Natural killer cell (primary cell): ENCODE results near the gene HOXD1. TPM values are rescaled to one million over a fixed set of nuclear protein-coding genes. Genes with fewer than 3 reads are reported as not detected.

ENCODE experiments used
- ATAC-seq, 3 donors: fragments of 150-1000 bp in 2 of 3; fragments of 200-7000 bp in 1 of 3; cut with Tn5 transposase; 1 replicate in 1 of 3; 2 replicates in 2 of 3; pipeline ENCODE4 v1.10.0; 2021; ENCODE audit warnings: mild to moderate bottlenecking in 2 of 3, moderate library complexity in 2 of 3
- DNase-seq, 2 donors: peaks; one replicate each; pipeline versions ENCODE4 v3.0.0 to v3.0.0-alpha.2; 2013 to 2021; ENCODE audit warnings: mixed read lengths in 1 of 2
- H3K27ac ChIP-seq: one replicate; pipeline ENCODE4 v1.5.1; 2013; ENCODE audit warnings: mild to moderate bottlenecking, low read length
- H3K27me3 ChIP-seq: one replicate; pipeline ENCODE4 v1.6.1; 2013; ENCODE audit warnings: low read length; ENCODE audit not compliant: control insufficient read depth, insufficient read depth
- H3K36me3 ChIP-seq: one replicate; pipeline ENCODE4 v1.6.1; 2013; ENCODE audit warnings: low read length; ENCODE audit not compliant: control insufficient read depth, insufficient read depth
- H3K4me1 ChIP-seq: one replicate; pipeline ENCODE4 v1.6.1; 2013; ENCODE audit warnings: low read length; ENCODE audit not compliant: control insufficient read depth, insufficient read depth
- H3K4me3 ChIP-seq: one replicate; pipeline ENCODE4 v1.5.1; 2013; ENCODE audit warnings: low read length
- H3K9me3 ChIP-seq: one replicate; pipeline ENCODE4 v1.6.1; 2013; ENCODE audit warnings: low read length; ENCODE audit not compliant: control insufficient read depth, insufficient read depth
- H3K27ac Mint-ChIP-seq, 2 donors: one replicate each; pipeline ENCODE4 v1.8.0; 2022; ENCODE audit warnings: mild to moderate bottlenecking in 2 of 2, mixed read lengths in 2 of 2, moderate library complexity in 1 of 2
- H3K27me3 Mint-ChIP-seq, 2 donors: one replicate each; pipeline ENCODE4 v1.8.0; 2022; ENCODE audit warnings: low read depth in 2 of 2, mixed read lengths in 2 of 2
- H3K36me3 Mint-ChIP-seq: one replicate; pipeline ENCODE4 v1.8.0; 2022; ENCODE audit warnings: mixed read lengths
- H3K4me1 Mint-ChIP-seq, 2 donors: one replicate each; pipeline ENCODE4 v1.8.0; 2022; ENCODE audit warnings: mixed read lengths in 2 of 2
- H3K4me3 Mint-ChIP-seq: one replicate; pipeline ENCODE4 v1.8.0; 2022; ENCODE audit warnings: mild to moderate bottlenecking, moderate library complexity, mixed read lengths
- H3K9me3 Mint-ChIP-seq, 2 donors: one replicate each; pipeline ENCODE4 v1.8.0; 2022; ENCODE audit warnings: mixed read lengths in 2 of 2
- WGBS: methylation state at CpG from one replicate; pipeline ENCODE4 v1.1.7; 2013; ENCODE audit warnings: missing lambda C conversion rate; ENCODE audit not compliant: insufficient coverage; 5-methylcytosine and 5-hydroxymethylcytosine counted together
- intact Hi-C: fragments of 100-400 bp; cut with micrococcal nuclease; formaldehyde crosslinking; loops from one replicate; pipeline ENCODE4 v1.14.2; 2022
- total RNA-seq, 4 donors: library from RNA; stranded (reverse); fragments of 120-200 nt in 1 of 4; gene quantifications; one replicate each; pipeline versions ENCODE4 v1.2.3 to v1.2.4, GENCODE V29; 2013 to 2022
- TF ChIP-seq, protein P1 (sequence below): fragments of 200-600 bp; IDR thresholded peaks from one replicate; pipeline ENCODE4 v1.8.0; 2022; ENCODE audit warnings: antibody characterized with exemption

The HOXD1 gene
- total RNA-seq, 3 donors from 2014 or later (not counting 1 experiment from before 2014, with no cell fraction given): 0.12 TPM; not detected in 2

DNA sequence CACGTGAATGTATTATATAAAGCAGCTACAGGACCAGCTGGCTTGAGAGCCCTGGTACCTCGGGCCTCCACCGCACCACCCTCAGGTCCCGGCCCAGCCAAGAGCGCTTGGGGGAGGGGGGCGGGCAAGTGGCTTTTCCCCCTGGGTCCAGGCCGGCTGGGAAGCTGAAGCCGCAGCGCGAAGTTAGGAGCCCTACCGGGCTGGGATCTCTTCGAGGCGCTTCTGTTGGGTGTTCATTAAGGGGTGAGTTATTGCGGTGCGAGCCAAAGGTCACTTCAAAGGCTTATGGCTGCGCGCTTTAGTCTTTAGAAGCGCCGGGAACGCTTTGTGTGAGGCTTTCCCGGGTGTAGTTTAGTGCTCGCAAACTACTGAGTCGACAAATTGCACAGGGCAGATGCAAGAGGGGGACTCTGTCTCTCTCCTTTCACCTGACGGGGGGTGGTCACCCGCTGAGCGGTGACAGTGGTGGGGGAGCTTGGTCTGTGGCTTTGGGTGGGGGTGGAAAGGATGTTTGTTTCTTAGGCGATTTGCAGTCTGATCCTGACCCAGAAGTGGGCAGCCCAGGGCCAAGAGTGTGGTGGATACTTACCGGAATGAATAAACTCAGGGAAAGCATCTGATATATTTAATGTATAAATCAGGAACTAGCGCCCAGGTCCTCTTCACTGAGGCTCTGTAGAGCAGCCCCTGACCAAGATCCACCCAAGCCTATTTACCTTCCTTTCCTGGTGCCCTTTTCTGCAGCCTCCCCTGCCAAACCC is 25.4 kb upstream of the HOXD1 start:
- Mint-ChIP-seq H3K4me1 (peaks cover 0 to 8% of the 10 kb centered on the region in 2 donors), H3K36me3 (peaks cover 14% of the 10 kb centered on the region), H3K27ac (no peak overlapping the region), H3K27me3 (peaks cover 67 to 69% of the 10 kb centered on the region in 2 donors), H3K4me3 (no peak overlapping the region), H3K9me3 (peaks cover 0 to 2% of the 10 kb centered on the region in 2 donors)
- ATAC-seq: no peak
- DNase-seq: no peak
- H3K9me3 ChIP-seq: peaks cover 7% of the 10 kb centered on the region
- no peaks in the 10 kb centered on the region for H3K4me1 ChIP-seq
- H3K36me3 ChIP-seq: no peaks in the 10 kb centered on the region
- intact Hi-C loops: no loop called here
- H3K4me3 ChIP-seq: no peak overlapping the region
- H3K27me3 ChIP-seq: peaks cover 67% of the 10 kb centered on the region
- TF ChIP-seq, protein P1, sequence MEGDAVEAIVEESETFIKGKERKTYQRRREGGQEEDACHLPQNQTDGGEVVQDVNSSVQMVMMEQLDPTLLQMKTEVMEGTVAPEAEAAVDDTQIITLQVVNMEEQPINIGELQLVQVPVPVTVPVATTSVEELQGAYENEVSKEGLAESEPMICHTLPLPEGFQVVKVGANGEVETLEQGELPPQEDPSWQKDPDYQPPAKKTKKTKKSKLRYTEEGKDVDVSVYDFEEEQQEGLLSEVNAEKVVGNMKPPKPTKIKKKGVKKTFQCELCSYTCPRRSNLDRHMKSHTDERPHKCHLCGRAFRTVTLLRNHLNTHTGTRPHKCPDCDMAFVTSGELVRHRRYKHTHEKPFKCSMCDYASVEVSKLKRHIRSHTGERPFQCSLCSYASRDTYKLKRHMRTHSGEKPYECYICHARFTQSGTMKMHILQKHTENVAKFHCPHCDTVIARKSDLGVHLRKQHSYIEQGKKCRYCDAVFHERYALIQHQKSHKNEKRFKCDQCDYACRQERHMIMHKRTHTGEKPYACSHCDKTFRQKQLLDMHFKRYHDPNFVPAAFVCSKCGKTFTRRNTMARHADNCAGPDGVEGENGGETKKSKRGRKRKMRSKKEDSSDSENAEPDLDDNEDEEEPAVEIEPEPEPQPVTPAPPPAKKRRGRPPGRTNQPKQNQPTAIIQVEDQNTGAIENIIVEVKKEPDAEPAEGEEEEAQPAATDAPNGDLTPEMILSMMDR: no peak
- no peak overlapping the region for H3K27ac ChIP-seq
- 8% methylated on average over 29 of the region's 29 CpGs for WGBS

DNA sequence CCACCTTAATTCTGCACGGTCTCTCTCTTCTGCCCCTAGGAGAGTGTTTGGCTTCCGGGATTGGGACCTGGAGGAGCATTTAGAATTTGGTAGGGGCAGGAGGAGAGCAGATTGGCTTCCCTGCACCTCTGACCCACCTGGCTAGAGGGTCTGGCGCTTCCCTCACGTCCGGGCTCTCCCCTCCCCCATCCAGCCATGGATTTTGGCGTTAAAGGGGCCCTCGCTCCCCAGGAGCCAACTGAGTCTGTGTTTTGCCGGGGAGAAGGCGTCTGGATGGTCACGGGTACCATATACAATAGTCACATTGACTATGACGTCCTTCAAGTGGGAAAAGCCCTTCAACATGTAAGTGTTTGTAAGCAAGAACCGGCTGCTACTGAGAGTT is 24.8 kb upstream of the HOXD1 start:
- TF ChIP-seq, protein P1: no peak
- no peaks in the 10 kb centered on the region for H3K36me3 ChIP-seq
- H3K27me3 ChIP-seq: peaks cover 66% of the 10 kb centered on the region
- DNase-seq: no peak
- no peaks in the 10 kb centered on the region for H3K4me1 ChIP-seq
- H3K9me3 ChIP-seq: peaks cover 7% of the 10 kb centered on the region
- H3K27me3 Mint-ChIP-seq: peaks cover 61 to 64% of the 10 kb centered on the region in 2 donors
- H3K4me3 ChIP-seq: no peak overlapping the region
- H3K27ac Mint-ChIP-seq: no peak overlapping the region
- peaks cover 0 to 2% of the 10 kb centered on the region in 2 donors for H3K9me3 Mint-ChIP-seq
- no peak overlapping the region for H3K4me3 Mint-ChIP-seq
- H3K36me3 Mint-ChIP-seq: peaks cover 14% of the 10 kb centered on the region
- intact Hi-C loops: no loop called here
- no peak overlapping the region for H3K27ac ChIP-seq
- 7% methylated on average over 9 of the region's 12 CpGs for WGBS
- H3K4me1 Mint-ChIP-seq: peaks cover 0 to 8% of the 10 kb centered on the region in 2 donors
- no peak for ATAC-seq

DNA sequence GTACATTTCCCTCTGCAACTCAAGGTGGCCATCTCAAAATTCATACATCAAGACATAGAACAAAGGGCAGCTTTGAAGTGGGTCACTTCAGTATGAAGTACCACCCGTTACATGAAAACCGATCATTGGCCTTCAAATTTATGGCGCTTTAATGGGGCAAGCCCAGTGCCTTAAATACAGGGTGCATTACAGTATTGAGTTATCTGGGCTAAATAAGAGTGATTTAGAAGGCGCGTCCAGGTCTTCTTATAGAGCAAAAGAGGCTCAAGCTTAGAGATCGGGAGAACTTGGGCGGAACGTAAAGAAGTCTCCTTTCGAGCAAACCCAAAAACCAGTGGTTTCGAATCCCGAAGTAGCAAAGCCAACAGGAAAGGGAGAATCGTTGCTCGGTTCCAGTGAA is 24.3 kb upstream of the HOXD1 start:
- intact Hi-C loops: no loop called here
- TF ChIP-seq, protein P1: no peak
- Histone ChIP-seq H3K27ac (no peak overlapping the region), H3K4me3 (no peak overlapping the region), H3K4me1 (no peaks in the 10 kb centered on the region), H3K27me3 (peaks cover 68% of the 10 kb centered on the region), H3K36me3 (no peaks in the 10 kb centered on the region), H3K9me3 (peaks cover 7% of the 10 kb centered on the region)
- peaks cover 0 to 2% of the 10 kb centered on the region in 2 donors for H3K9me3 Mint-ChIP-seq
- H3K36me3 Mint-ChIP-seq: peaks cover 14% of the 10 kb centered on the region
- H3K27me3 Mint-ChIP-seq: peaks cover 61 to 64% of the 10 kb centered on the region in 2 donors
- H3K4me1 Mint-ChIP-seq: peaks cover 0 to 8% of the 10 kb centered on the region in 2 donors
- H3K27ac Mint-ChIP-seq: no peak overlapping the region
- ATAC-seq (no peak), DNase-seq (no peak)
- H3K4me3 Mint-ChIP-seq: no peak overlapping the region
- WGBS: 17% methylated on average over 13 of the region's 13 CpGs
